ELR (cell line): ENCODE data around the gene ACVRL1.

ENCODE experiments used
- DNase-seq: peaks from one replicate; pipeline ENCODE4 v3.0.0-alpha.2; 2015; ENCODE audit warnings: low read depth

ACVRL1 gene

GRCh38 chr12:51898937-51899336 lies 8.4 kb upstream of the ACVRL1 start:
- peak; percentile 69 for DNase-seq

- no peak for DNase-seq
These were observed 6.9 kb upstream of the ACVRL1 start for GRCh38 chr12:51900323-51900889.

- DNase-seq, result no peak
These were observed 6.0 kb upstream of the ACVRL1 start for GRCh38 chr12:51901121-51901817.

- DNase-seq, result no peak
These were observed 5.4 kb upstream of the ACVRL1 start for GRCh38 chr12:51901881-51902280.

GRCh38 chr12:51904951-51905470 lies 2.3 kb upstream of the ACVRL1 start:
- DNase-seq, result no peak

- peak; percentile 37 for DNase-seq
These were observed 1.6 kb upstream of the ACVRL1 start for GRCh38 chr12:51905471-51906429.

- no peak for DNase-seq
These were observed 748 bp upstream of the ACVRL1 start for GRCh38 chr12:51906430-51907082.

GRCh38 chr12:51907856-51908425 lies 637 bp downstream of the ACVRL1 start:
- no peak for DNase-seq

GRCh38 chr12:51908876-51909592 lies 1.7 kb downstream of the ACVRL1 start:
- DNase-seq, result no peak

GRCh38 chr12:51910168-51910567 lies 2.9 kb downstream of the ACVRL1 start:
- DNase-seq, result no peak

- DNase-seq, result no peak
These were observed 3.4 kb downstream of the ACVRL1 start for GRCh38 chr12:51910691-51911090.

GRCh38 chr12:51911307-51911706 lies 4.0 kb downstream of the ACVRL1 start:
- DNase-seq, result no peak

- DNase-seq, result peak; percentile 18
These were observed 4.7 kb downstream of the ACVRL1 start for GRCh38 chr12:51911788-51912711.

- no peak for DNase-seq
These were observed 6.0 kb downstream of the ACVRL1 start for GRCh38 chr12:51913071-51914033.

GRCh38 chr12:51914034-51914923 lies 7.0 kb downstream of the ACVRL1 start:
- DNase-seq, result no peak

GRCh38 chr12:51915003-51915625 lies 7.8 kb downstream of the ACVRL1 start:
- no peak for DNase-seq

GRCh38 chr12:51915951-51916350 lies 8.6 kb downstream of the ACVRL1 start:
- no peak for DNase-seq
